Duodenal mucosa (tissue), 2 donors: ENCODE measurements around the gene ABLIM2.

Source experiments
- H3K27ac ChIP-seq: one replicate; pipeline ENCODE4 v1.7.0; 2013; ENCODE audit warnings: low read depth, low read length
- H3K27me3 ChIP-seq, 2 donors: one replicate each; pipeline ENCODE4 v1.7.0; 2013; ENCODE audit warnings: low read length in 2 of 2, control low read depth in 1 of 2; ENCODE audit not compliant: insufficient read depth in 2 of 2, control insufficient read depth in 1 of 2
- H3K36me3 ChIP-seq, 2 donors: one replicate each; pipeline ENCODE4 v1.7.0; 2013; ENCODE audit warnings: low read length in 2 of 2, control low read depth in 1 of 2; ENCODE audit not compliant: insufficient read depth in 2 of 2, control insufficient read depth in 1 of 2
- H3K4me1 ChIP-seq, 2 donors: one replicate each; pipeline ENCODE4 v1.7.0; 2013; ENCODE audit warnings: low read length in 2 of 2, control low read depth in 1 of 2; ENCODE audit not compliant: insufficient read depth in 2 of 2, control insufficient read depth in 1 of 2
- H3K4me3 ChIP-seq, 2 donors: one replicate each; pipeline ENCODE4 v1.7.0; 2013; ENCODE audit warnings: low read length in 2 of 2, low read depth in 1 of 2
- H3K9ac ChIP-seq, 2 donors: one replicate each; pipeline ENCODE4 v1.7.0; 2013; ENCODE audit warnings: low read length in 2 of 2, low read depth in 1 of 2
- H3K9me3 ChIP-seq, 2 donors: one replicate each; pipeline ENCODE4 v1.7.0; 2013; ENCODE audit warnings: low read length in 2 of 2, control low read depth in 1 of 2; ENCODE audit not compliant: control insufficient read depth in 1 of 2

ABLIM2 gene

DNA sequence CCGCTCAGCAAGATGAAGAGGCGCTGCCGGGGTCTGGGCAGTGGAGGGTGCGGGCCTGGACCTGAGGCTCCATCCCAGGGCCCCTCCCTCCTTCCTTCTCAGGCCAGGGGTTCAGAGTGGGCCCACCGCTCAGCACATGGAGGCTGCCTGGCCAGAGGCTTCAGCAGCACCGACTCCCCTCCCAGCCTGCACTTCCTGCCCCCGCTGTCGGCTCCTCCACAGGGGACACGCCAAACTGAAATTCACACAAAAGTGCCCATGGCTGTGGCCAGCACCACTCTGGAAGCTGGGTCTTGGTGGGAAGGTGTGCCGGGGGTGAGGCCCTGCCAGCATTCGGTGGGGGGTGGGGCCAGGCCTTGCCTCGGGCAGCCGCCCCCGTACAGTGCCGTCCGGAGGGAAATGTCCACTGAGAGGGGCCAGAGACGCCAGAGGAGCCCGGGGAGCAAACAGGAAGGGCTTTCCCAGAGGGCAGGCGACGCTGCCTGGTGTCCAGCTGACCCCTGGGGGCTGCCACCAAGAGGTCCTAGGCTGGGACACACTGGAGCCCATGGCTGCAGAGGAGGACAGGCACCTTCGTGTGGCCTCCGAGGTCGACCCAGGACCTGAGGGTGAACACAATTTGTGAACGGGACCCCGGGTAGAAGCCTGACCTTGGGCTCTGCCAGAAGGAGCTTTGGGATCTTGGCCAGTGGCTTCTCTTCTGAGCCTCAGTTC is 134.4 kb downstream of the ABLIM2 start:
- Histone ChIP-seq H3K27me3 (no peaks in the 10 kb centered on the region), H3K36me3 (no peaks in the 10 kb centered on the region), H3K9ac (no peak overlapping the region), H3K9me3 (no peaks in the 10 kb centered on the region), H3K4me1 (no peaks in the 10 kb centered on the region), H3K4me3 (no peak overlapping the region), H3K27ac (no peak overlapping the region)

DNA sequence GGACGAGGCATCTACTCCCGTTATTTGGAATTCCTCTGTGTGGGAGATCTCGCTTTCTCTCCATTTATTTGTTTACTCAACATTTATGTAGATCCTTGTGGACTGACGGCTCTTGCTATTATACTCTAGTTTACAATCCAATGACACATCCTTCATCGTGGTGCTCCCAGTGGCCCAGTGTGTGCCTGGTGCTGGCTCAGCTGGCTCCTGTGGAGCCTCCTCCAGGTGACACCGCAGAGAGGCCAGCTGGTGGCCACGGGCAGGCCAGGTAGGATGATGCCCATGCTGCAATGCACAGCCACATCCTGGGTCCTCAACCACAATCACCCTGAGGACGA is 134.9 kb downstream of the ABLIM2 start:
- Histone ChIP-seq H3K27me3 (no peaks in the 10 kb centered on the region), H3K36me3 (no peaks in the 10 kb centered on the region), H3K9ac (no peak overlapping the region), H3K4me3 (no peak overlapping the region), H3K4me1 (no peaks in the 10 kb centered on the region), H3K27ac (no peak overlapping the region), H3K9me3 (no peaks in the 10 kb centered on the region)

DNA sequence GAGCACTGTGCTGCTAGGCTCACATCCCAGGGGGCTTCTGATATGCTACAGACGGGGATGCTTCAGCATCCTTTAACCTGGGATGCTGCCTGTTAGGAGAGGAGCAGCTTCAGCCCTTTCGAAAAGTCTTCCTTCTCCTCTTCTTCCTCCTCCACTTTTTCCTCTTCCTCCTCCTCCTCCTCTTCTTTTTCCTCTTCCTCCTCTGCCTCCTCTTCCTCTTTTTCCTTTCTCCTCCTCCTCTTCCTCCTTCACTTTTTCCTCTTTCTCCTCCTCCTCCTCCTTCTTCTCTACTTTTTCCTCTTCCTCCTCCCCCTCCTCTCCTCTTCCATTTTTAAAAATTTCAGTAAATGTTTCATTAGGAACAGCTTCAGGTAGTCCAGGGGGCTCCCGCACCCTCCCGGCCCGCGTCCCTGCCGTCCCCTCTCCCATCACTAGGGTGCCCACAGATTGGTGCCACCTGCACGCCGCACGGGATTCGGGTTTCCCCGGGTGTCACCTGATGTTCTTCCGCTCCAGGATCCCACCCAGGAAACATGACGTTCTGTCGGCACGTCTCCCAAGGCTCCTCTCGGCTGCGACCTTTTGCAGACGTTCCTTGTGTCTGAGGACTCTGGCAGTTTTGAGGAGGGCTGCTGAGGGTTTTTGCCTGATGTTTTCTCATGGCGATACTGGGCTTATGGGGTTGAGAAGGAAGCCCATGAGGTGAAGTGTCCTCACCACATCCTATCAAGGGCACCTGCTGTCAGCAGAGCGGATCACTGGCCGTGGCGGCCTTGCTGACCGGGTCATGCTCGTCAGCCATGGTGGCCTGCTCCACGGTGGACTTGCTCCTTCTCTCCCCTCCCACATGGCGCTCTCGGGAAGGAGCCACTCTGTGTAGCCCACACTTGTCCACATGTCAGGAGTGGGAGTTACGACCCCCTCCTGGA is 135.6 kb downstream of the ABLIM2 start:
- Histone ChIP-seq H3K36me3 (no peaks in the 10 kb centered on the region), H3K4me1 (no peaks in the 10 kb centered on the region), H3K9ac (no peak overlapping the region), H3K27ac (no peak overlapping the region), H3K4me3 (no peak overlapping the region), H3K9me3 (no peaks in the 10 kb centered on the region), H3K27me3 (no peaks in the 10 kb centered on the region)

DNA sequence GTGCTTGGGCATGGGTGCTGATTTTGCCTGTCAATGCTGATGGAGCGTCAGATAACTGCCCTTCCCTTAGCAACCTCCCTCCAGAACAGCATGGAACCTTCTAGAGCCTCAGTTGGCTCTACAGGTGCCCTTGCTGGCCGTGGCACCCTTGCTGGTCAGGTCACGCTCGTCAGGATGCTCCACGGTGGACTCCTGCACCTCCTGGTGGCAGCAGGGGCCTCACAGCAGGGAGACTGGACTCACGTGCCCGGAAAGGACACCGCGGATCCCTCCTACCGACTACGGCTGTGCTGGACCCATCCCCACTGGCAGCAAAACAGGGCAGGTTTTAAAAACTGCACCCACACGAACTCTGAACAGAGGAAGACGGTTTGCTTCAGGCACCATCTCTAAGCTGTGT is 136.8 kb downstream of the ABLIM2 start:
- no peaks in the 10 kb centered on the region for H3K4me1 ChIP-seq
- no peaks in the 10 kb centered on the region for H3K36me3 ChIP-seq
- no peak overlapping the region for H3K9ac ChIP-seq
- H3K27me3 ChIP-seq = no peaks in the 10 kb centered on the region
- H3K9me3 ChIP-seq = no peaks in the 10 kb centered on the region
- H3K27ac ChIP-seq = no peak overlapping the region
- no peak overlapping the region for H3K4me3 ChIP-seq

DNA sequence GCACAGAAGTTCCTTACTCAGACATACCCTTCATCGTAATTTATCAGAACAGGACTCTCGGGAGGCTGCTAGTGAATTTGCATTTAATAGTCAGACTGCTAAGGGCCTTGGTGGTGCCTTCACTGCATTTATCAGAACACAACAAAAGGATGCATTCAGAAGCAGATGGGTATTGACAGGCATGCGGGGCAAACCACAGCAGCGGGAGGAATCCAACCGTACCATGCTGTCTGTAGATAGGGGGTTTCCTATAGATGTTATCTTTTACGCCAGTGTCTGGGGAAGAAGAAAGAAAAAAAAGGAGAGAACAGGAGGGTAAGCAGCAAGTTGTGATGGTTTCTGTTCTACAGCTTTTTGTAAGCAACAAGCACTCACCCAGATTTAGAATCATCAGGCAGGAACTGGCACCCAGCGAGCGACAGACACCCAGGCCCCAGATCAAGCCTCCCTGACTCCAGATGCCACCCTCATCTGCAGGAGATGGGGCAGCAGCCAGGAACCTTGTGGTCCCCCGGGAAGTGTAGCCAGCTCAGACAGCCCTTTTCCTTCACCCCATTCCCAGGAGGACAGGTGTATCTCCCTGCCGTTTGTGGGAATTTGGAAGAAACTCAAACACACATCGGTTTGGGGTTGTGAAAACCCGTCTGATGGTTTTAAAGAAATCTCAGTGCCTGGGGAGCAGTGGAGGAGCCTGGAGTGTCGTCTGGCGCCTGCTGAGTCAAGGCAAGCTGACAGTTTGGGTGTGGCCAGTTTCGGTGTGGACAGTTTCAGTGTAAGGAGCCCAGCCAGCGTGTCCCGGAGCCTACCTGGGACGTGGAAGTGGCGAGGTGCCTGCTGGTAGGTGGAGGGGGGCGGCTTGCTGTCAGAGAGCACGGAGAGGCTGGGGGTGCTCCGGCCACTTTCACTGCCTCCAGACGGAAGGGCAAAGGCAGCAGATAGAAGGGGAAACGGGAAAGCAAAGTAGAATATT is 138.9 kb downstream of the ABLIM2 start:
- Histone ChIP-seq H3K9ac (peak overlapping the region in 1 of 2 donors; percentile 6), H3K4me1 (no peaks in the 10 kb centered on the region), H3K4me3 (peak overlapping the region; percentile 6 to 50), H3K36me3 (no peaks in the 10 kb centered on the region), H3K27me3 (no peaks in the 10 kb centered on the region), H3K9me3 (no peaks in the 10 kb centered on the region), H3K27ac (no peak overlapping the region)

DNA sequence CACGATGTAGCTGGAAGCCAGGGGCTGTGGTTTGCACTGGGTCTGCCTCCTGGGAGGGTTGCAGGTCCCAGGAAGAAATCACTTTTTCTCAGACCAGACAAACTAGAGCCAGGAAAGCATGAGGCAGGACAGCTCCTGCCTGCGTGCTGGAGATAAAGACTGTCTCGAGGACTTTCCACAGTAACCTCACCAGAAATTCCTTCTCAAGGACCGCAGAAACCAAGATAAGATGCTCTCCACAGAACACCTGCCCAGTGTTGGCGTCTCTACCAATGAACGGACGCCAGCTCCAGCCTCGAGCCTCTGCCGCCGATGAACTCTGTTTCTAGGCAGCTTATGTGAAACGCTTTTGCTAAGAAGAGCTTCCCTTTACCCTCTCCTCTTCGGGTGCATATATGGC is 142.1 kb downstream of the ABLIM2 start:
- Histone ChIP-seq H3K9ac (no peak overlapping the region), H3K36me3 (no peaks in the 10 kb centered on the region), H3K4me3 (no peak overlapping the region), H3K27me3 (no peaks in the 10 kb centered on the region), H3K4me1 (no peaks in the 10 kb centered on the region), H3K9me3 (no peaks in the 10 kb centered on the region), H3K27ac (no peak overlapping the region)

DNA sequence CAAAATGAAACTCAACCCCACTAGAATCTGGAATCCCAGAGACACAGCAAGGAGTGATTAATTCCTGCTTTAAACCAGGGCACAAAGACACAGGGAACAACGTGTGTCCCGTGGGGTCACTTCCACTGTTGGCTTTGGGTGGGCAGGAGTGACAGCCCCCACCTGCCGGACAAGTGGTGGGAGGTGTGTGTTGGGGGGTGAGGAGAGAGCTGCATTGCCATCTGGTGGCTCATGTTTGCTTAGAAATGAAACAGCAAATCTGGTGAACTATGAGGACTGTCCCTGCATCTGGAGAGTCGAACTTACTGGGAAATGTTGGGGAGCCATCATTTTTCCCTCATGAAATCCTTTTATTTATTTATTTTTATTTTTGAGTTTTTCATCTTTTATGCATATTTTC is 143.1 kb downstream of the ABLIM2 start:
- Histone ChIP-seq H3K27ac (no peak overlapping the region), H3K9ac (no peak overlapping the region), H3K4me3 (no peak overlapping the region)

DNA sequence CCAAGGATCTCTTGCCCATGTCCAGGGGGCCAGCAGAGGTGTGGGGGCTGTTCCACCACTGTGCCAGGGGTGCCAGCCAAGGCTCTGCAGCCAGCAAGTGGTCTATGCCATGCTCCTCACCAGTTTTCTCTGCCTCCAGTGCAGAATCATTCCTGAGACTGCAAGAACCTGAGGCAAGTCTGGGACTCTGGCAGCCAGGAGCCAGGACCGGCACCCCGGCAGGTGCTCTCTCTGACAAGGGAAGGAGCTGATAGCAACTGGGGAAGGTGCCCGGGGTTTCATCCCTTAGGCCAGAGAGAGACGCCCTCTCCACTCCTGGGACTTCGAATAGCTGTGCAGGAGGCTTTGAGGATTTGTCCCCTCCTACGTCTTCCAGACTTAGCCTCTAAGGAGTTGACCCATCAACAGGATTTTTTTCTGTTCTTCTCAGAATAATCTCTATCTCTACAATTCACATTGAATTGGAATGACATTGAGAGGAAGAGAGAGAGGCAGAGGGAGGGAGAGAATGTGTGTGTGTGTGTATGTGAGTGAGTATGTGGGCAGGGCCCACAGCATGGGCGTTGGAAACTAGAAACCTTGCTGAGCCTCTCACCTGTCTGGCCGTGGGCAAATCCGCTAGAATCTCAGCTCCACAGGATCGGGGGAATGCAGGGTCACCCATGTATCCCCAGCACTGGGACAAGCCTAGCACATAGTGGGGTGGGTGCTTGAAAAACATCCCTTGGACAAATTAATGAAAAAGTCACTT is 144.5 kb downstream of the ABLIM2 start:
- Histone ChIP-seq H3K36me3 (no peaks in the 10 kb centered on the region), H3K9ac (no peak overlapping the region), H3K27ac (no peak overlapping the region), H3K4me1 (peaks cover 9 to 10% of the 10 kb centered on the region in 2 donors), H3K27me3 (no peaks in the 10 kb centered on the region), H3K9me3 (no peaks in the 10 kb centered on the region), H3K4me3 (no peak overlapping the region)

More for the DNA sequence above, 143.1 kb downstream of the ABLIM2 start:
- Histone ChIP-seq H3K36me3 (no peaks in the 10 kb centered on the region), H3K4me1 (peaks cover under 1 to 1% of the 10 kb centered on the region in 2 donors), H3K9me3 (no peaks in the 10 kb centered on the region), H3K27me3 (no peaks in the 10 kb centered on the region)

DNA sequence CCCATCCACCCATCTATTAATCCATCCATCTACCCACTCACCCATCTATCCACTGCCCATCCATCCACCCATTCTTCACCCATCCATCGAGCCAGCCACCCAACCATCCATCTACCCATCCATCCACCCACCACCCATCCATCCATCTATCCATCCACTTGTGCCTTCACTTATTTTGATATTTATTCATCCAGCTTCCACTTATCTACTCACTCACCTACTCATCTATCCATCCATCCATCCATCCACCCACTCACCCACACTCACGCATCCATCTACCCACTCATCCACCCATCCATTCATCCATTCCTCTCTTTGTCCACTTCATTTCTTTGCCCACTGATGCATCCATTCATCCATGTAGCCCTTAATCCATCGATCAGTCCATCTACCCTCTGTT is 146.1 kb downstream of the ABLIM2 start:
- no peak overlapping the region for H3K27ac ChIP-seq
- H3K9me3 ChIP-seq = no peaks in the 10 kb centered on the region
- H3K4me1 ChIP-seq = peaks cover 9 to 10% of the 10 kb centered on the region in 2 donors
- H3K27me3 ChIP-seq = no peaks in the 10 kb centered on the region
- no peak overlapping the region for H3K4me3 ChIP-seq
- H3K36me3 ChIP-seq = no peaks in the 10 kb centered on the region
- H3K9ac ChIP-seq = no peak overlapping the region
